K562 (cell line): ENCODE data around the gene SCARF2. TPM values are rescaled to one million over a fixed set of nuclear protein-coding genes. Genes with fewer than 3 reads are reported as not detected.

Experiments
- ELK3 ChIP-seq: fragments of 450-650 bp; formaldehyde crosslinking; IDR thresholded peaks from 2 replicates; pipeline ENCODE4 v1.4.0; 2020; ENCODE audit warnings: mild to moderate bottlenecking
- EP300 ChIP-seq: IDR thresholded peaks from 2 replicates; pipeline ENCODE4 v1.6.1; 2012; ENCODE audit warnings: low read length, improper control_type of control experiment
- HMG20A ChIP-seq: fragments of 450-650 bp; formaldehyde crosslinking; conservative IDR thresholded peaks from 2 replicates; pipeline ENCODE4 v1.4.0; 2020; ENCODE audit warnings: mild to moderate bottlenecking, mixed read lengths
- HMG20B ChIP-seq: fragments of 250-450 bp; sonication (Bioruptor Pico); IDR thresholded peaks from 2 replicates; pipeline ENCODE4 v1.5.0; 2021; ENCODE audit warnings: mild to moderate bottlenecking
- HMGN3 ChIP-seq: IDR thresholded peaks from 2 replicates; pipeline ENCODE4 v1.6.1; 2011; ENCODE audit warnings: borderline replicate concordance, low read depth, mild to moderate bottlenecking, mixed read lengths, low read length; ENCODE audit not compliant: insufficient read length; ENCODE audit errors: extremely low read depth
- HSF4 ChIP-seq: fragments of 250-450 bp; sonication (Bioruptor Pico); IDR thresholded peaks from 2 replicates; pipeline ENCODE4 v2.1.2; 2022; ENCODE audit warnings: mild to moderate bottlenecking, moderate library complexity, borderline replicate concordance
- KDM5B ChIP-seq: fragments of 200-600 bp; sonication (generic); IDR thresholded peaks from 2 replicates; pipeline ENCODE4 v1.6.1; 2012; ENCODE audit warnings: low read depth, mild to moderate bottlenecking, moderate library complexity, low read length, control low read depth, inconsistent platforms; ENCODE audit not compliant: insufficient replicate concordance
- L3MBTL2 ChIP-seq: fragments of 450-650 bp; IDR thresholded peaks from 2 replicates; pipeline ENCODE4 v1.6.1; 2016; ENCODE audit warnings: mild to moderate bottlenecking, moderate library complexity
- NCOR1 ChIP-seq: fragments of 450-650 bp; IDR thresholded peaks from 2 replicates; pipeline ENCODE4 v1.6.1; 2016; ENCODE audit warnings: mild to moderate bottlenecking, moderate library complexity
- RAD21 ChIP-seq, 2 experiments: fragments of 250-450 bp in 1 of 2; fragments of 450-650 bp in 1 of 2; sonication (Bioruptor Pico) in 1 of 2; formaldehyde crosslinking in 1 of 2; IDR thresholded peaks in 1 of 2; conservative IDR thresholded peaks in 1 of 2; 2 replicates each; pipeline versions ENCODE4 v1.4.0 to v1.8.0; 2020 to 2022; ENCODE audit warnings: mild to moderate bottlenecking in 2 of 2, moderate library complexity in 1 of 2
- RBM39 ChIP-seq: fragments of 200-400 bp; formaldehyde crosslinking; optimal IDR thresholded peaks from 2 replicates; pipeline ENCODE3; 2018; ENCODE audit warnings: low read depth, low read length
- RREB1 ChIP-seq: fragments of 250-450 bp; sonication (Bioruptor Pico); IDR thresholded peaks from 2 replicates; pipeline ENCODE4 v1.4.0; 2020
- SIN3A ChIP-seq, 2 experiments: fragments of 150-350 bp in 1 of 2; IDR thresholded peaks; 2 replicates each; pipeline ENCODE4 v1.6.1; 2011 to 2016; ENCODE audit warnings: borderline replicate concordance in 2 of 2, low read depth in 2 of 2, low read length in 2 of 2, mild to moderate bottlenecking in 2 of 2, moderate library complexity in 2 of 2; ENCODE audit not compliant: control insufficient read depth in 1 of 2
- SMARCC2 ChIP-seq: fragments of 450-650 bp; IDR thresholded peaks from 2 replicates; pipeline ENCODE4 v1.6.1; 2017; ENCODE audit warnings: antibody characterized with exemption, moderate library complexity, mild to moderate bottlenecking, low read depth
- TCF3 ChIP-seq: sonication (generic); formaldehyde crosslinking; IDR thresholded peaks from 2 replicates; pipeline ENCODE4 v1.4.0; 2020; ENCODE audit warnings: mild to moderate bottlenecking, missing genetic modification reagents
- ZNF165 ChIP-seq: fragments of 250-450 bp; sonication (Bioruptor Pico); IDR thresholded peaks from 2 replicates; pipeline ENCODE4 v1.4.0; 2020; ENCODE audit warnings: borderline replicate concordance
- ZNF174 ChIP-seq: fragments of 250-450 bp; sonication (Bioruptor Pico); IDR thresholded peaks from 2 replicates; pipeline ENCODE4 v1.4.0; 2020; ENCODE audit warnings: mild to moderate bottlenecking
- ZNF175 ChIP-seq: fragments of 200-800 bp; sonication (Bioruptor generic); IDR thresholded peaks from 2 replicates; pipeline ENCODE4 v1.6.1; 2016; ENCODE audit warnings: low read depth, mild to moderate bottlenecking, missing genetic modification characterization, missing compliant biosample characterization
- polyA plus RNA-seq, 8 experiments: library from polyadenylated mRNA; depleted of rRNA in 4 of 8; stranded (reverse) in 5 of 8; unstranded in 3 of 8; fragments of >200 nt; fragmentation: Nextera tagmentation in 2 of 8; fragmentation: Illumina TruSeq in 1 of 8; extraction: Ambion mirVana in 2 of 8; extraction: Trizol in 1 of 8; gene quantifications; 2 replicates each; pipeline versions ENCODE4 v1.2.1 to v1.2.3, GENCODE V29; 2011 to 2014; ENCODE audit warnings: inconsistent platforms in 1 of 8, missing spikeins in 1 of 8
- total RNA-seq, 7 experiments: library from RNA; depleted of rRNA in 6 of 7; stranded (reverse); fragments of >200 nt in 6 of 7; fragmentation: Illumina TruSeq in 2 of 7; extraction: Trizol in 2 of 7; gene quantifications; 2 replicates each; pipeline versions ENCODE4 v1.2.1 to v1.2.3, GENCODE V29; 2011 to 2021; ENCODE audit warnings: low replicate concordance in 1 of 7

SCARF2 gene
- total and polyA plus RNA-seq, 9 of the 15 experiments (the other 6 are each of a cell fraction or from before 2014, with no cell fraction given), result 0.06 to 0.32 (median 0.21) TPM; not detected in 5

GRCh38 chr22:20429254-20430100 lies 8.1 kb downstream of the SCARF2 start (continued):
- TF ChIP-seq RREB1 (CRISPR knock-in tag) (peak; percentile 95), RBM39 (no peak), EP300 (no peak; the same call in 1 of the 2 replicates), HMG20A (CRISPR knock-in tag) (no peak), NCOR1 (no peak), HMGN3 (peak; percentile 65), HMG20B (CRISPR knock-in tag) (no peak), ZNF175 (CRISPR knock-in tag) (no peak), HSF4 (no peak), ELK3 (no peak), ZNF165 (CRISPR knock-in tag) (no peak; the same call in 1 of the 2 replicates), KDM5B (peak; percentile 81), SMARCC2 (no peak), SIN3A (IDR thresholded peaks at IDR 0.05; ENCODE audit: borderline replicate concordance in 2 of 2, control insufficient read depth in 1 of 2, low read depth in 2 of 2, low read length in 2 of 2) (peak in 1 of 2 experiments; percentile 53; a peak in 3 of 4 replicates), RAD21 (CRISPR knock-in tag; conservative IDR thresholded peaks at IDR 0.05 in 1 of 2, IDR thresholded peaks at IDR 0.05 in 1 of 2) (peak in 1 of 2 experiments; percentile 13; a peak in 1 of 4 replicates), TCF3 (no peak; the same call in 1 of the 2 replicates), L3MBTL2 (peak; percentile 78; the same call in 1 of the 2 replicates), ZNF174 (CRISPR knock-in tag) (no peak)
